HG03575 (cell line): ENCODE data around the gene MMP11.

ENCODE experiments used
- ATAC-seq: cut with Tn5 transposase; IDR thresholded peaks from one replicate; pipeline ENCODE4 v1.9.1; 2021; ENCODE audit not compliant: unreplicated experiment, insufficient number of reproducible peaks, low FRiP score; ENCODE audit errors: extremely low read depth

Gene MMP11

GRCh38 chr22:23778577-23778900, 5.9 kb downstream of the MMP11 start:
- ATAC-seq: no peak

DNA sequence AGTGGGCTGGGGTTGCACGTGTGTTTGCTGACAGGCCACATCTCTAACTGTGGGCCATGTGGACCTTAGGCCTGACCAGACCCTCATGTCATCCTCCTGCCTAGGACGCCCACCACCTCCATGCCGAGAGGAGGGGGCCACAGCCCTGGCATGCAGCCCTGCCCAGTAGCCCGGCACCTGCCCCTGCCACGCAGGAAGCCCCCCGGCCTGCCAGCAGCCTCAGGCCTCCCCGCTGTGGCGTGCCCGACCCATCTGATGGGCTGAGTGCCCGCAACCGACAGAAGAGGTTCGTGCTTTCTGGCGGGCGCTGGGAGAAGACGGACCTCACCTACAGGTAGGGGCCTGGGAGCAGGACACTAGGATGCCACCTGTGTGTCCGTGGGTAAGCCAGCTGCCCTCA, 6.4 kb downstream of the MMP11 start:
- no peak for ATAC-seq

GRCh38 chr22:23779731-23780130, 7.1 kb downstream of the MMP11 start:
- ATAC-seq: no peak

- ATAC-seq: no peak
Measured at GRCh38 chr22:23780146-23780748, 7.6 kb downstream of the MMP11 start.

GRCh38 chr22:23781065-23781464, 8.4 kb downstream of the MMP11 start:
- no peak for ATAC-seq

DNA sequence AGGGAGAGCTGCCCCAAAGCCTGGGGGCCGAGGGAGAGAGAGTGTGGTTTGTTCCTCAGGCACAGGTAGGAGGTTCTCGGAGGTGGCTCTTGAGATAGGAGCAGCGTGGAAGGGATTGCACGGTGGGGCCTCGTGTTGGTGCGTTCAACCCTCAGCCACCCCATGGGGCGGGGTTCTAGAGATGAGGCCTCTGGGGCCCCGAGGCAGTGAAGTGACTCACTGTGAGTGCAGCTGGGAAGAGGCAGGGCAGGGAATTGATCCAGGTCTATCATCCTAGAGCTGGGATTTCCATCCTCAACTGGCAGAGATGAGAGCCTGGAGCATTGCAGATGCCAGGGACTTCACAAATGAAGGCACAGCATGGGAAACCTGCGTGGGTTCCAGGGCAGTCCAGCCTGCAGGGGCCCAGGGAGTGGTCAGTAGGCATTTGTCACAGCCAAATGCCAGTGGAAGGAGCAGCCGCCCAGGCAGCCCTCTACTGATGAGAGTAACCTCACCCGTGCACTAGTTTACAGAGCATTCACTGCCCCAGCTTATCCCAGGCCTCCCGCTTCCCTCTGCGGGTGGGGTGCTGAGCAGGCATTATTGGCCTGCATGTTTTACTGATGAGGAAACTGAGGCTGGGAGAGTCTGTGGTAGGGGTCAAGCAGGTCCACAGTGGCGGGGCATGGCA, 9.0 kb downstream of the MMP11 start:
- ATAC-seq: no peak

- no peak for ATAC-seq
Measured at GRCh38 chr22:23782252-23782651, 9.6 kb downstream of the MMP11 start.

DNA sequence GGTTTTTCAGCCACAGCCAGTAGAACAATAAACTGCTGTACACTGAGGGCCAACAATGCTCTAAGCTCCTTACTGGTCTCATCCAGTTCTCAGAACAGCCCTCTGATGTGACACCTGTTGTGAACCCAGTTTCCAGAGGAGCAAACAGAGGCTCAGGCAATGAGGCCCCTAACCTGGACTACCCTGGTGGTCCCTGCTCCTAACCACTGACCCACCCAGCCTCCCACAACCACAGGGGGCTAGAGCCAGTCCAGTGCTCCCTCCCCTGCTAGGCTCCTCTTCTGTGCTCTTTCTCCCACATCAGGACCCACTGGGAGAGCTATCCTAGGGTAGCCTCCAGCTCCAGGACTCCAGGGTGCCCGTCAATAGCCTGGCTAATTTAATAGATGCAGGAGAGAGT, 10.1 kb downstream of the MMP11 start:
- no peak for ATAC-seq

- ATAC-seq: no peak
Measured at GRCh38 chr22:23783265-23784150, 10.9 kb downstream of the MMP11 start.

DNA sequence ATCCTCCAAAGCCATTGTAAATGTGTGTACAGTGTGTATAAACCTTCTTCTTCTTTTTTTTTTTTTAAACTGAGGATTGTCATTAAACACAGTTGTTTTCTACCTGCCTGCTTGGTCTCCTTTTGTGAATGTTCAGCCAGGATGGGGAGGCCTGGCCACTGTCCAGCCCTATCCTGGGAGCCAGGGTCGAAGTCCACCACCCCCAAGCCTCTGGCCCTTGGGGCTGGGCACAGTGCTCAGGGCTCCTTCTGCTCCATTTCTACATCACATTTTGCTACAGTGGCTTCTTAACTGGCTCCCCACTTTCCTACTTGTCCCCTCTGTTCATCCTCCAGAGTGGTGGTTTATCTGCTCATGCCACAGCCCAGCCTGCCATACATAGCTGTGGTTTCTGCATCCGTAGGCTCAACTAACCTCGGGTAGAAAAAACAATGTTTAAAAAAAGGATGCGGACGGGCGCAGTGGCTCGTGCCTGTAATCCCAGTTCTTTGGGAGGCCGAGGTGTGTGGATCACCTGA, 11.6 kb downstream of the MMP11 start:
- ATAC-seq: no peak

GRCh38 chr22:23786261-23786710, 13.6 kb downstream of the MMP11 start:
- no peak for ATAC-seq

DNA sequence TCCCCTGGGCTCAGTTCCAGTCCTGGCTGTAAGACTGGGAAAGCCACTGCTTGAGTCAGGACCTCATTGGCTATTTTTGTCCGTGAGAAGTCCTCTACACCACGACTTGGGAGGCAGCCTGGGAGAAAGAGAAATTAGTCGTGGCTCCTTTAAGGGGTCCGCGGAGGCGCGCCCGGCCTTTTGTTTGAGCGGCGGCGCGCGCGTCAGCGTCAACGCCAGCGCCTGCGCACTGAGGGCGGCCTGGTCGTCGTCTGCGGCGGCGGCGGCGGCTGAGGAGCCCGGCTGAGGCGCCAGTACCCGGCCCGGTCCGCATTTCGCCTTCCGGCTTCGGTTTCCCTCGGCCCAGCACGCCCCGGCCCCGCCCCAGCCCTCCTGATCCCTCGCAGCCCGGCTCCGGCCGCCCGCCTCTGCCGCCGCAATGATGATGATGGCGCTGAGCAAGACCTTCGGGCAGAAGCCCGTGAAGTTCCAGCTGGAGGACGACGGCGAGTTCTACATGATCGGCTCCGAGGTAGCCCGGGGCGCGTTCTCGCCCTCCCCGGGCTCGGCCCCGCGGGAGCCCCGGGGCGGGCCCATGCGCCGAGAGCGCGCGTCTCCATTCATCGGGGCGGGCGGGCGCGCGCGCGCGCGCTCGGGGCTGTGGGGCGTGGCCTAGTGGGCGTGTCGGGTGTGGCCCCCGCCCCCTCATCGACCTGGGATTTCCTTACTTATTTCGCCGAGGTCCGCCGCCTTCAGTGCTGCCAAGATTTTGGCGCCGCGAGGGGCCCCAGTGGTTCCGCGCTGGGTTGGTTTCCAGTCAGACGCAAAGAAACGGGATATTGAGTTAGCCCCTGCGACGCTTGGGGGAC, 14.3 kb downstream of the MMP11 start, which contains the start of gene SMARCB1:
SMARCB1 (plus strand) TSS at position 215 of the 848 bp plus-strand sequence; CDS start at position 419, 204 bp downstream.
- ATAC-seq: no peak

DNA sequence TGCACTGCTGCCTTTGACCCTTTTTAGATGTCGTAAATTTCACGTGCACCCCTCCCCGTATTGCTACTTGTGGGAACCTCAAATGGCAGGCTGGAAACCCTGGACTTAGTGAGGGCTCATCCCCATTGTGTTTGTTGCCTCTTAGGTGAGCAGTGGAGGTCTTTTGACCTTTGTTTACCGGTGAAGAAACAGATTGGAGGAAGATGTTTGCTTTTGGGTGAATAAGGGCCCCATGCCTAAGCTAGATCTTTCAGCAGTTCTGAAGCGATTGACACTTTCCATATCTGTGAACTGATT, 14.9 kb downstream of the MMP11 start:
- ATAC-seq: no peak

DNA sequence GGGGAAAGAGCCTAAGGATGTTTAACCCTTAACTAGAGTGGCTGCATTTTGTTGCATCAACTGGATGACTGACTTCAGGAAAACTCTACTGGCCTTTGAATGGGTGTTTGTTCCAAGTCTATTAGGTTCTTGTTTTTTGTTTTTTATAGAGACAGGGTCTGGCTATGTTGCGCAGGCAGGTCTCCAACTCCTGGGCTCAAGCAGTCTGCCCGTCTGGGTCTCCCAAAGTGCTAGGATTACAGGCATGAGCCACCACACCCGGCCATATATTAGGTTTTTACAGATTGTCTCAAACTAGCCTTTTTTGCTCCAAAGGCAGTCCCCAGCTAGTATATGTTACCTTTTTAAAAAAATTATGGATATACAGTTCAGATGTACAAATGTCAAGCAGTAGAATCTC, 15.3 kb downstream of the MMP11 start:
- no peak for ATAC-seq

- ATAC-seq: no peak
Measured at GRCh38 chr22:23789121-23789520, 16.5 kb downstream of the MMP11 start.

DNA sequence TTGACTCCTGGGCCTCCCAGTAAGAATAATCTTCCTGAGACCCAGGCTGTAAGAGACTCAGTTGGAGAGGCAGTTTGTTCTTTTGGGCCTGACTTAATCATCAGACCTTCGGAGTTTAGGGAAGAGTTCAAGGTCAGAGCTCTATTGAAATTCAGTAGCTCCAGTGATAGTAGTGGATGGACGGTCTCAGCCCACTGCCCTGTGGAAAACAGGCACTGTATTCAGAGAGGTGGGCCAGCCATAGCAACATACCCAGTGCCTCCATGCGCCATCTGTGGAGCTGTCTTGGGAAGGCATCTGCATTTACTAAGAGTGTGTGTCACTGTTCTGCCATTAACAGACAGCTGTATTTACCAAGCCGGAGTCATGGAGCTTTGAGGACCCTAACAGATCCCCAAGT, 17.0 kb downstream of the MMP11 start:
- ATAC-seq: no peak

DNA sequence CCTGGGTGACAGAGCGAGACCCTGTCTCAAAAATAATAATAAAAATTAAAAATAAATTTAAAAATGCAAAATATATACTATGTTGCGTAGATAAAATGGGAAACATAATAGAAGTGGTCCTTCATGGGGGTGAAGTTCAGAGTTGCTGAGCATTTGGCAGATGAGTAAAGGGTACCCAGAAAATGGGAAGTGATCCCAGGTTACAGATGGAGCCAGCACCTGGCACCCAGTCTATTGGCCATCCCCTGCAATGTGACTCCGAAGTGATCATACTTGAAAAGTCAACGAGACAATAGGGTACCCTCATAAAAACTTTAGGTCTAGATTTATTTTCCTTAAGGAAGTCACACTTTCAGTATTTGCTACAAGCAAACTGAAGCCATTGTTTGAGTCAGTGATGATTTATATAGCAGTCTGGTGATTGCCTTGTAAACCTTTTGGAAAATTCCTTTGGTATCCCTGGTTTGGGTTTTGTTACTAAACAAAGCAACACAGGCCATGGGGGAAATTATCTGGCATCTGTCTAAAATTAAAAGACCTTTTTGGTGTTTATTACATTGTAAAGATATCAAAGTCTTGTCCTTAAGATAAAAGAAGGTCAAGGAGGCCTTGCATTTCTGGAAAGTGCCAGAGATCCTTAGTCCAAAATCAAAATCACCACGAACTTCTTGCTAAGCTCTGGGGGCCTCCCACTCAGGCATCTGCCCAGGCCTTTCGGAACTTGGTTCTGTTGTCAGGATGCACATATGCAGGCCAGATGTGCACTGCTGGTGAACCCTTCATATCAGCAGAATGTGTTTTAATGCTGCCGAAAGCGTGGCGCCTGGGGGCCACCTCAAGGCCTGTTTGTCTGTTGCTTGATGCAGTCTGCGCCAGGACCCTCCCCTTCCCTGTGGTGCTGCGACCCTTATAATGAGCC, 18.4 kb downstream of the MMP11 start:
- no peak for ATAC-seq
